Esophagus mucosa (tissue), 1 donor: ENCODE measurements around the gene MSX1. TPM values are rescaled to one million over a fixed set of nuclear protein-coding genes. Genes with fewer than 3 reads are reported as not detected.

Experiments
- ATAC-seq: fragments of 200-7000 bp; cut with Tn5 transposase; one replicate; pipeline ENCODE4 v1.9.1; 2020
- total RNA-seq: library from RNA; stranded (reverse); gene quantifications from one replicate; pipeline ENCODE4 v1.2.4, GENCODE V29; 2023
- donor health status: DM: yes; HTN: yes; CAD: no.

The MSX1 gene
- total RNA-seq, 1 donor from 2014 or later: 0.36 TPM

GRCh38 chr4:4870576-4871241 is 11.2 kb downstream of the MSX1 start:
- ATAC-seq: no peak

GRCh38 chr4:4871242-4871572 is 11.7 kb downstream of the MSX1 start:
- no peak for ATAC-seq

GRCh38 chr4:4871573-4872313 is 12.3 kb downstream of the MSX1 start:
- ATAC-seq: no peak

GRCh38 chr4:4872314-4872903 is 12.9 kb downstream of the MSX1 start:
- no peak for ATAC-seq

- no peak for ATAC-seq
Measured at GRCh38 chr4:4873203-4873602, 13.7 kb downstream of the MSX1 start.

- no peak for ATAC-seq
Measured at GRCh38 chr4:4874254-4874653, 14.8 kb downstream of the MSX1 start.

GRCh38 chr4:4875147-4875546 is 15.7 kb downstream of the MSX1 start:
- ATAC-seq: no peak

GRCh38 chr4:4875611-4876010 is 16.1 kb downstream of the MSX1 start:
- ATAC-seq: no peak

- ATAC-seq: no peak
Measured at GRCh38 chr4:4876945-4877661, 17.6 kb downstream of the MSX1 start.

GRCh38 chr4:4880492-4880891 is 21.0 kb downstream of the MSX1 start:
- no peak for ATAC-seq

- ATAC-seq: no peak
Measured at GRCh38 chr4:4881432-4881831, 22.0 kb downstream of the MSX1 start.

GRCh38 chr4:4884611-4885010 is 25.1 kb downstream of the MSX1 start:
- no peak for ATAC-seq

GRCh38 chr4:4887426-4887825 is 28.0 kb downstream of the MSX1 start:
- ATAC-seq: no peak

GRCh38 chr4:4888695-4889094 is 29.2 kb downstream of the MSX1 start:
- ATAC-seq: no peak

GRCh38 chr4:4889781-4890180 is 30.3 kb downstream of the MSX1 start:
- no peak for ATAC-seq

- no peak for ATAC-seq
Measured at GRCh38 chr4:4890574-4891255, 31.2 kb downstream of the MSX1 start.

- ATAC-seq: no peak
Measured at GRCh38 chr4:4893721-4894120, 34.3 kb downstream of the MSX1 start.

GRCh38 chr4:4899202-4899925 is 39.9 kb downstream of the MSX1 start:
- no peak for ATAC-seq

GRCh38 chr4:4901877-4902276 is 42.4 kb downstream of the MSX1 start:
- ATAC-seq: no peak

- no peak for ATAC-seq
Measured at GRCh38 chr4:4912155-4912554, 52.7 kb downstream of the MSX1 start.

- ATAC-seq: no peak
Measured at GRCh38 chr4:4913147-4913561, 53.7 kb downstream of the MSX1 start.
